D721Med (cell line): ENCODE results near the gene KHSRP.

Experiments used
- DNase-seq: peaks from one replicate; pipeline ENCODE4 v3.0.0; 2011; ENCODE audit warnings: low spot score; ENCODE audit not compliant: insufficient read length
- FAIRE-seq: peaks from 2 replicates; lab custom pipeline; 2011; peaks lifted over from hg19 to GRCh38; lab: Jason Lieb, UNC
- CTCF ChIP-seq: IDR thresholded peaks from 2 replicates; pipeline ENCODE4 v1.5.1; 2012; ENCODE audit warnings: mild to moderate bottlenecking, control low read depth; ENCODE audit not compliant: insufficient read depth; ENCODE audit errors: missing control alignments

KHSRP gene

GRCh38 chr19:6383188-6383587 is 41.4 kb downstream of the KHSRP start:
- no peak for TF ChIP-seq CTCF
- FAIRE-seq = no peak
- peak; percentile 5 for DNase-seq

GRCh38 chr19:6381030-6381750 is 43.4 kb downstream of the KHSRP start:
- TF ChIP-seq CTCF = no peak
- no peak for FAIRE-seq
- no peak for DNase-seq

- TF ChIP-seq CTCF = no peak
Observed at GRCh38 chr19:6379744-6380143, 44.9 kb downstream of the KHSRP start.

GRCh38 chr19:6378486-6378885 is 46.1 kb downstream of the KHSRP start:
- no peak for FAIRE-seq
- no peak for DNase-seq
- TF ChIP-seq CTCF = no peak

More at GRCh38 chr19:6379744-6380143, 44.9 kb downstream of the KHSRP start:
- FAIRE-seq (no peak), DNase-seq (no peak)

- DNase-seq = no peak
- no peak for FAIRE-seq
- no peak for TF ChIP-seq CTCF
Observed at GRCh38 chr19:6378041-6378440, 46.6 kb downstream of the KHSRP start.

- TF ChIP-seq CTCF = no peak
- FAIRE-seq (no peak), DNase-seq (no peak)
Observed at GRCh38 chr19:6376512-6377190, 48.0 kb downstream of the KHSRP start.
